ENCODE results near the gene PLIN1.

The PLIN1 gene

DNA sequence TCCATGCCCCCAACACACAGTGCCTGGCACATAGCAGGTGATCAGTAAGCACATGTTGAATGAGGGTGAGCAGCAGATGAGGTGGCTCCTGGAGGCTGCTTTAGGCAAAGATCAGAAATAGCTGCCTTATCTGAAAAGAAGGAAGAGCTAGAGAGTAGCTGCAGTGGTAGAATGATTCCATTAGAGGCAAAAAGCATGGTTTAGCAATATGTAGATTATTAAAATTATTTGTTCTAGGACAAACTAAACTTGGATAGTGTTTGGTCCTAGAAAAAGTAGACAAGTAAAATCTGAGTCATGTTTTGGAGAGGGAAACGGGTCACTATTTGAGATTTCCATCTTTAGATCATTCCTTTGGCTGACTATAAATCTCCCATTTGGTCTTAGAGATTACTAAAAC is 56.0 kb downstream of the PLIN1 start:
- no peak for DNase-seq

GRCh38 chr15:89621547-89621946 is 57.6 kb downstream of the PLIN1 start:
- no peak for DNase-seq

DNA sequence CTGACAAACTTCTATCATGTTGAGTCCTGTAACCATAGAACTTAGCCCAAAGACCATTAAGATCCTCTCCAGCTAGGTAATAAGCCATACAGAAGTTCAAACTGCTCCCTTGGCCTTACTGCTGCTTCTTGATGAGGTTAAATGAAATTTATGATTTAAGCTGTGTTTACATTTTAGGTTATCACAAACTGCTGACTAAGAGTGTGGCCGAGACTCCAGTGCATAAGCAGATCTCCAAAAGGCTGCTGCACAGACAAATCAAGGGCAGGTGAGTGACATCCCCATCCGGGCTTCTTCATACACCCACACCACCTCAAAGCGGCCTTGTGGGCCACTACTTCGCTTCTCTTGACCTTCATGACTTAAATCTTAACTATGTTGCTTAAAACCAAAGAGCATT is 62.9 kb downstream of the PLIN1 start:
- DNase-seq, result no peak

GRCh38 chr15:89615135-89615534 is 64.0 kb downstream of the PLIN1 start:
- DNase-seq, result no peak

Data from activated T-cell treated with anti-CD3 and anti-CD28 coated beads, Interleukin-2, amount 50 U/mL, for 48 hours (primary cell).